Erythroblast (primary cell): ENCODE data around the gene ADAMTSL1.

Experiments
- DNase-seq, 2 experiments: peaks; one replicate each; lab custom pipeline; 2025; lab: John Stamatoyannopoulos, UW
- GATA1 ChIP-seq: IDR thresholded peaks from 2 replicates; pipeline ENCODE4 v1.6.1; 2011; ENCODE audit warnings: low read depth, mild to moderate bottlenecking, control low read depth, low read length, moderate library complexity
- POLR2A ChIP-seq: IDR thresholded peaks from 2 replicates; pipeline ENCODE4 v1.6.1; 2011; ENCODE audit warnings: mild to moderate bottlenecking, low read length

The ADAMTSL1 gene

GRCh38 chr9:18542837-18543405 lies 69.0 kb downstream of the ADAMTSL1 start:
- TF ChIP-seq GATA1 (no peak), POLR2A (no peak)
- no peak for DNase-seq

- no peak for DNase-seq
- TF ChIP-seq POLR2A (no peak), GATA1 (no peak)
Observed at GRCh38 chr9:18543406-18544192, 69.6 kb downstream of the ADAMTSL1 start.

- DNase-seq: no peak
- TF ChIP-seq GATA1 (no peak), POLR2A (no peak)
Observed at GRCh38 chr9:18544456-18544855, 70.5 kb downstream of the ADAMTSL1 start.

GRCh38 chr9:18545636-18546360 lies 71.8 kb downstream of the ADAMTSL1 start:
- TF ChIP-seq GATA1 (no peak), POLR2A (no peak)
- DNase-seq: no peak

- TF ChIP-seq GATA1 (no peak), POLR2A (no peak)
- no peak for DNase-seq
Observed at GRCh38 chr9:18548456-18548855, 74.5 kb downstream of the ADAMTSL1 start.

- TF ChIP-seq GATA1 (no peak), POLR2A (no peak)
- DNase-seq: no peak
Observed at GRCh38 chr9:18549772-18550171, 75.8 kb downstream of the ADAMTSL1 start.

- no peak for TF ChIP-seq GATA1
- TF ChIP-seq POLR2A: no peak
- DNase-seq: no peak
Observed at GRCh38 chr9:18550286-18550685, 76.3 kb downstream of the ADAMTSL1 start.

- no peak for DNase-seq
- TF ChIP-seq GATA1 (no peak), POLR2A (no peak)
Observed at GRCh38 chr9:18554244-18554643, 80.3 kb downstream of the ADAMTSL1 start.

- DNase-seq: no peak
Observed at GRCh38 chr9:18555105-18555883, 81.3 kb downstream of the ADAMTSL1 start.

GRCh38 chr9:18564018-18564880 lies 90.3 kb downstream of the ADAMTSL1 start:
- no peak for DNase-seq
- TF ChIP-seq POLR2A (no peak), GATA1 (no peak)

More at GRCh38 chr9:18555105-18555883, 81.3 kb downstream of the ADAMTSL1 start:
- TF ChIP-seq POLR2A: no peak
- TF ChIP-seq GATA1: no peak

GRCh38 chr9:18566121-18566520 lies 92.2 kb downstream of the ADAMTSL1 start:
- TF ChIP-seq GATA1 (no peak), POLR2A (no peak)
- DNase-seq: no peak

GRCh38 chr9:18568973-18569372 lies 95.0 kb downstream of the ADAMTSL1 start:
- no peak for DNase-seq
- TF ChIP-seq GATA1 (no peak), POLR2A (no peak)
